Embryonic facial prominence (tissue), 1 donor: ENCODE results near the gene C1orf198.
A peak's percentile ranks its signal among the peaks of the same experiment; 100 is the strongest.

Source experiments
- DNase-seq: peaks from one replicate; pipeline ENCODE4 v3.0.0-alpha.2; 2016; ENCODE audit errors: extremely low spot score

C1orf198 gene

GRCh38 chr1:230809256-230809990, 58.9 kb downstream of the C1orf198 start:
- no peak for DNase-seq

- peak; percentile 65 for DNase-seq
Measured at GRCh38 chr1:230808281-230808872, 59.9 kb downstream of the C1orf198 start.

- no peak for DNase-seq
Measured at GRCh38 chr1:230807561-230808280, 60.6 kb downstream of the C1orf198 start.

- DNase-seq, result no peak
Measured at GRCh38 chr1:230807029-230807428, 61.3 kb downstream of the C1orf198 start.

- no peak for DNase-seq
Measured at GRCh38 chr1:230806552-230806951, 61.8 kb downstream of the C1orf198 start.

- no peak for DNase-seq
Measured at GRCh38 chr1:230804396-230804795, 63.9 kb downstream of the C1orf198 start.

- DNase-seq, result no peak
Measured at GRCh38 chr1:230800891-230801840, 67.2 kb downstream of the C1orf198 start.

- no peak for DNase-seq
Measured at GRCh38 chr1:230798491-230798890, 69.8 kb downstream of the C1orf198 start.

GRCh38 chr1:230797942-230798365, 70.4 kb downstream of the C1orf198 start:
- peak; percentile 66 for DNase-seq

- DNase-seq, result no peak
Measured at GRCh38 chr1:230797376-230797920, 70.9 kb downstream of the C1orf198 start.

GRCh38 chr1:230796626-230797025, 71.7 kb downstream of the C1orf198 start:
- DNase-seq, result no peak

- no peak for DNase-seq
Measured at GRCh38 chr1:230794871-230795605, 73.3 kb downstream of the C1orf198 start.

GRCh38 chr1:230794431-230794830, 73.9 kb downstream of the C1orf198 start:
- DNase-seq, result no peak

GRCh38 chr1:230793463-230793745, 74.9 kb downstream of the C1orf198 start:
- DNase-seq, result no peak

- no peak for DNase-seq
Measured at GRCh38 chr1:230792691-230793462, 75.4 kb downstream of the C1orf198 start.

- DNase-seq, result no peak
Measured at GRCh38 chr1:230791986-230792564, 76.2 kb downstream of the C1orf198 start.

GRCh38 chr1:230790026-230790425, 78.3 kb downstream of the C1orf198 start:
- no peak for DNase-seq

- DNase-seq, result no peak
Measured at GRCh38 chr1:230788561-230789275, 79.6 kb downstream of the C1orf198 start.

GRCh38 chr1:230787471-230787870, 80.8 kb downstream of the C1orf198 start:
- DNase-seq, result no peak
